ENCODE data around the gene TXNDC16.

TXNDC16 gene

GRCh38 chr14:52552063-52552988 is at the start of gene TXNDC16, which contains the start of gene GPR137C (continued):
- TF ChIP-seq SP7 (tag by site-specific recombination; IDR thresholded peaks at IDR 0.05) = peak; percentile 34; the same call in 1 of the 2 replicates
- no peak for TF ChIP-seq ZNF623 (tag by site-specific recombination; IDR thresholded peaks at IDR 0.05)
- no peak for TF ChIP-seq ZNF792 (tag by site-specific recombination; IDR thresholded peaks at IDR 0.05)
- no peak for TF ChIP-seq INSM2 (tag by site-specific recombination; IDR thresholded peaks at IDR 0.05)
- no peak for TF ChIP-seq KLF1 (tag by site-specific recombination; IDR thresholded peaks at IDR 0.05)
- TF ChIP-seq IKZF3 (tag by site-specific recombination; IDR thresholded peaks at IDR 0.05) = peak; percentile 43; the same call in 1 of the 2 replicates
- peak; percentile 36 for TF ChIP-seq GLIS1 (tag by site-specific recombination; IDR thresholded peaks at IDR 0.05)
- peak; percentile 75; the same call in 1 of the 2 replicates for TF ChIP-seq ZFP37 (tag by site-specific recombination; IDR thresholded peaks at IDR 0.05)
- TF ChIP-seq ZNF404 (tag by site-specific recombination; IDR thresholded peaks at IDR 0.05) = no peak
- TF ChIP-seq ZFP69B (tag by site-specific recombination; IDR thresholded peaks at IDR 0.05) = no peak
- peak; percentile 81; the same call in 1 of the 2 replicates for TF ChIP-seq ZNF501 (tag by site-specific recombination; IDR thresholded peaks at IDR 0.05)
- TF ChIP-seq SP3 (tag by site-specific recombination; IDR thresholded peaks at IDR 0.05) = peak; percentile 90
- TF ChIP-seq ZBTB6 (tag by site-specific recombination; IDR thresholded peaks at IDR 0.05) = no peak
- TF ChIP-seq FEZF1 (tag by site-specific recombination; IDR thresholded peaks at IDR 0.05) = no peak
- TF ChIP-seq ZNF785 (tag by site-specific recombination; IDR thresholded peaks at IDR 0.05) = no peak
- no peak for TF ChIP-seq ZNF140 (tag by site-specific recombination; IDR thresholded peaks at IDR 0.05)
- no peak for TF ChIP-seq ZNF701 (tag by site-specific recombination; IDR thresholded peaks at IDR 0.05)
- TF ChIP-seq ZNF2 (tag by site-specific recombination; IDR thresholded peaks at IDR 0.05) = 0 out of 2 replicates have a peak, but pooled peaks have one; percentile 71
- TF ChIP-seq ZNF548 (tag by site-specific recombination; IDR thresholded peaks at IDR 0.05) = no peak
- TF ChIP-seq ZNF155 (tag by site-specific recombination; IDR thresholded peaks at IDR 0.05) = no peak
- no peak for TF ChIP-seq ZNF280C (tag by site-specific recombination; IDR thresholded peaks at IDR 0.05)
- TF ChIP-seq ZNF629 (tag by site-specific recombination; IDR thresholded peaks at IDR 0.05) = peak; percentile 37; the same call in 1 of the 2 replicates
- TF ChIP-seq ZNF398 (tag by site-specific recombination; IDR thresholded peaks at IDR 0.05) = no peak
- TF ChIP-seq ZBTB26 (tag by site-specific recombination; optimal IDR thresholded peaks at IDR 0.05) = peak; percentile 72
- TF ChIP-seq ZNF341 (tag by site-specific recombination; IDR thresholded peaks at IDR 0.05; ENCODE audit: low read depth) = peak; percentile 86
- TF ChIP-seq ZNF645 (tag by site-specific recombination; IDR thresholded peaks at IDR 0.05) = no peak
- no peak for TF ChIP-seq KLF17 (tag by site-specific recombination; IDR thresholded peaks at IDR 0.05)
- no peak for TF ChIP-seq ZNF843 (tag by site-specific recombination; IDR thresholded peaks at IDR 0.05)
- peak; percentile 65 for TF ChIP-seq KLF9 (tag by site-specific recombination; IDR thresholded peaks at IDR 0.05; ENCODE audit: low read depth)
- TF ChIP-seq ZNF211 (tag by site-specific recombination; IDR thresholded peaks at IDR 0.05; ENCODE audit: low read depth) = no peak

Data from HEK293 (cell line).